ENCODE data around the gene RIMBP3B. TPM values are rescaled to one million over a fixed set of nuclear protein-coding genes. Genes with fewer than 3 reads are reported as not detected.
"Not testable (repeated sequence)": the region's sequence is repeated elsewhere in the genome, so short reads cannot be mapped to it uniquely, and the experiment has no call there.

RIMBP3B gene
- total RNA-seq, 1 experiment from 2014 or later, result 0.39 TPM

- not testable (repeated sequence) for H4K5ac ChIP-seq (ENCODE audit: insufficient read length, low read depth, low read length); H3K27me3 ChIP-seq (ENCODE audit: insufficient read depth, low read length); H3K14ac ChIP-seq (ENCODE audit: insufficient read depth, low read length); H3K4ac ChIP-seq (ENCODE audit: low read depth, low read length); H3K9me3 ChIP-seq (ENCODE audit: control insufficient read depth, low read depth, low read length); H3K4me3 Mint-ChIP-seq; H4K8ac ChIP-seq (replicated peaks; ENCODE audit: insufficient read length, low read depth, low read length); H3K27ac Mint-ChIP-seq; H4K20me1 ChIP-seq (ENCODE audit: control insufficient read depth, insufficient read depth, insufficient read length); H2BK120ac ChIP-seq (ENCODE audit: low read depth, low read length, poor library complexity, severe bottlenecking); H3K4me1 ChIP-seq (ENCODE audit: insufficient read depth, low read length); H3K79me1 ChIP-seq (ENCODE audit: insufficient read depth, low read depth, low read length, poor library complexity, severe bottlenecking); H3K4me2 ChIP-seq (ENCODE audit: insufficient read depth, insufficient read length, low read length); DNase-seq; H2BK15ac ChIP-seq (ENCODE audit: low read depth, low read length); H2AFZ ChIP-seq (ENCODE audit: low read length); H3K36me3 Mint-ChIP-seq (ENCODE audit: insufficient read depth in 1 of 3, low read depth in 3 of 3); H3K23me2 ChIP-seq (ENCODE audit: insufficient read length, low read depth, low read length, poor library complexity, severe bottlenecking); H3T11ph ChIP-seq (ENCODE audit: low read length); H3K27ac ChIP-seq (ENCODE audit: insufficient read length, low read depth, low read length); H2BK20ac ChIP-seq (ENCODE audit: low read depth, low read length, poor library complexity, severe bottlenecking); H3K79me2 ChIP-seq (ENCODE audit: insufficient read depth, low read length); H3K9ac ChIP-seq (ENCODE audit: extremely low read depth, insufficient read length, low read length); H3K18ac ChIP-seq (ENCODE audit: insufficient read length, low read depth, low read length); H3K23ac ChIP-seq (ENCODE audit: insufficient read length, low read depth, low read length); H3K9me3 Mint-ChIP-seq; H2BK5ac ChIP-seq (ENCODE audit: insufficient read length, low read length); H2BK12ac ChIP-seq (ENCODE audit: insufficient read length, low read depth, low read length); H2AK5ac ChIP-seq (ENCODE audit: insufficient read length, low read length); H3K4me1 Mint-ChIP-seq; H4K91ac ChIP-seq (ENCODE audit: insufficient read length, low read depth, low read length); H3K56ac ChIP-seq (ENCODE audit: insufficient read length, low read depth, low read length); H3K27me3 Mint-ChIP-seq (ENCODE audit: low read depth)
- WGBS (ENCODE audit: extremely low coverage, insufficient read length, low lambda C conversion rate), result no CpG with 5 or more reads among the region's 11 CpGs
Observed at GRCh38 chr22:21364362-21364761, 19.2 kb upstream of the RIMBP3B start.

GRCh38 chr22:21365337-21365736, 18.2 kb upstream of the RIMBP3B start:
- H3K4ac ChIP-seq (ENCODE audit: low read depth, low read length); H2BK15ac ChIP-seq (ENCODE audit: low read depth, low read length); H3K27me3 ChIP-seq (ENCODE audit: insufficient read depth, low read length); H3K18ac ChIP-seq (ENCODE audit: insufficient read length, low read depth, low read length); H2BK20ac ChIP-seq (ENCODE audit: low read depth, low read length, poor library complexity, severe bottlenecking); H3K23ac ChIP-seq (ENCODE audit: insufficient read length, low read depth, low read length); DNase-seq; H3K9ac ChIP-seq (ENCODE audit: extremely low read depth, insufficient read length, low read length); H3K36me3 Mint-ChIP-seq (ENCODE audit: insufficient read depth in 1 of 3, low read depth in 3 of 3); H3K27ac ChIP-seq (ENCODE audit: insufficient read length, low read depth, low read length); H3K27ac Mint-ChIP-seq; H3K27me3 Mint-ChIP-seq (ENCODE audit: low read depth); H2AK5ac ChIP-seq (ENCODE audit: insufficient read length, low read length); H3K4me3 Mint-ChIP-seq; H4K20me1 ChIP-seq (ENCODE audit: control insufficient read depth, insufficient read depth, insufficient read length); H4K8ac ChIP-seq (replicated peaks; ENCODE audit: insufficient read length, low read depth, low read length); H3K4me2 ChIP-seq (ENCODE audit: insufficient read depth, insufficient read length, low read length); H3K79me2 ChIP-seq (ENCODE audit: insufficient read depth, low read length); H3K79me1 ChIP-seq (ENCODE audit: insufficient read depth, low read depth, low read length, poor library complexity, severe bottlenecking); H3K14ac ChIP-seq (ENCODE audit: insufficient read depth, low read length); H3K4me1 ChIP-seq (ENCODE audit: insufficient read depth, low read length); H3K9me3 ChIP-seq (ENCODE audit: control insufficient read depth, low read depth, low read length); H2AFZ ChIP-seq (ENCODE audit: low read length); H4K5ac ChIP-seq (ENCODE audit: insufficient read length, low read depth, low read length); H3T11ph ChIP-seq (ENCODE audit: low read length); H3K4me1 Mint-ChIP-seq; H2BK5ac ChIP-seq (ENCODE audit: insufficient read length, low read length); H3K56ac ChIP-seq (ENCODE audit: insufficient read length, low read depth, low read length); H2BK12ac ChIP-seq (ENCODE audit: insufficient read length, low read depth, low read length); H2BK120ac ChIP-seq (ENCODE audit: low read depth, low read length, poor library complexity, severe bottlenecking); H3K9me3 Mint-ChIP-seq; H3K23me2 ChIP-seq (ENCODE audit: insufficient read length, low read depth, low read length, poor library complexity, severe bottlenecking); H4K91ac ChIP-seq (ENCODE audit: insufficient read length, low read depth, low read length): not testable (repeated sequence)
- no CpG with 5 or more reads among the region's 4 CpGs for WGBS (ENCODE audit: extremely low coverage, insufficient read length, low lambda C conversion rate)

Measured in H9 (cell line).